ENCODE results near the gene N4BP2.

DNA sequence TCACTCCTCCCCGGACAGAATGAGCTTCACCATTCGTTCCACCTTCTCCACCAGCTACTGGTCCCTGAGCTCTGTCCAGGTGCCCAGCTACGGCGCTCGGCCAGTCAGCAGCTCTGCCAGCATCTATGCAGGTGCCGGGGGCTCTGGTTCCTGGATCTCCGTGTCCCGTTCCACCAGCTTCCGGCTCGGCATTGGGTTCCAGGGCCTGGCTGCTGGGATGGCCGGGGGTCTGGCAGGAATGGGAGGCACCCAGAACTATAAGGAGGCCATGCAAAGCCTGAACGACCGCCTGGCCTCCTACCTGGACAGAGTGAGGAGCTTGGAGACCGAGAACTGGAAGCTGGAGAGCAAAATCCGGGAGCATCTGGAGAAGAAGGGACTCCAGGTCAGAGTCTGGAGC is 36.4 kb upstream of the N4BP2 start:
- TF ChIP-seq, protein P1, sequence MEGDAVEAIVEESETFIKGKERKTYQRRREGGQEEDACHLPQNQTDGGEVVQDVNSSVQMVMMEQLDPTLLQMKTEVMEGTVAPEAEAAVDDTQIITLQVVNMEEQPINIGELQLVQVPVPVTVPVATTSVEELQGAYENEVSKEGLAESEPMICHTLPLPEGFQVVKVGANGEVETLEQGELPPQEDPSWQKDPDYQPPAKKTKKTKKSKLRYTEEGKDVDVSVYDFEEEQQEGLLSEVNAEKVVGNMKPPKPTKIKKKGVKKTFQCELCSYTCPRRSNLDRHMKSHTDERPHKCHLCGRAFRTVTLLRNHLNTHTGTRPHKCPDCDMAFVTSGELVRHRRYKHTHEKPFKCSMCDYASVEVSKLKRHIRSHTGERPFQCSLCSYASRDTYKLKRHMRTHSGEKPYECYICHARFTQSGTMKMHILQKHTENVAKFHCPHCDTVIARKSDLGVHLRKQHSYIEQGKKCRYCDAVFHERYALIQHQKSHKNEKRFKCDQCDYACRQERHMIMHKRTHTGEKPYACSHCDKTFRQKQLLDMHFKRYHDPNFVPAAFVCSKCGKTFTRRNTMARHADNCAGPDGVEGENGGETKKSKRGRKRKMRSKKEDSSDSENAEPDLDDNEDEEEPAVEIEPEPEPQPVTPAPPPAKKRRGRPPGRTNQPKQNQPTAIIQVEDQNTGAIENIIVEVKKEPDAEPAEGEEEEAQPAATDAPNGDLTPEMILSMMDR (IDR thresholded peaks at IDR 0.05; ENCODE audit: insufficient read depth, low read length), result no peak
- no peak for TF ChIP-seq POLR2AphosphoS5 (IDR thresholded peaks at IDR 0.05; ENCODE audit: low read depth)
